Transverse colon (tissue), 4 donors: ENCODE measurements around the gene RINT1.

Experiments
- CTCF ChIP-seq, 5 experiments: fragments of 200-600 bp in 3 of 5; fragments of 450-650 bp in 2 of 5; sonication (generic) in 3 of 5; IDR thresholded peaks; 1 replicate in 2 of 5; 2 replicates in 3 of 5; pipeline ENCODE4 v1.5.1; 2016 to 2017; ENCODE audit warnings: antibody characterized with exemption in 5 of 5, inconsistent platforms in 3 of 5, mild to moderate bottlenecking in 2 of 5, moderate library complexity in 1 of 5
- POLR2AphosphoS5 ChIP-seq, 3 donors: sonication (generic); formaldehyde crosslinking; IDR thresholded peaks; one replicate each; pipeline ENCODE4 v1.6.1; 2016; ENCODE audit warnings: antibody characterized with exemption in 3 of 3

DNA sequence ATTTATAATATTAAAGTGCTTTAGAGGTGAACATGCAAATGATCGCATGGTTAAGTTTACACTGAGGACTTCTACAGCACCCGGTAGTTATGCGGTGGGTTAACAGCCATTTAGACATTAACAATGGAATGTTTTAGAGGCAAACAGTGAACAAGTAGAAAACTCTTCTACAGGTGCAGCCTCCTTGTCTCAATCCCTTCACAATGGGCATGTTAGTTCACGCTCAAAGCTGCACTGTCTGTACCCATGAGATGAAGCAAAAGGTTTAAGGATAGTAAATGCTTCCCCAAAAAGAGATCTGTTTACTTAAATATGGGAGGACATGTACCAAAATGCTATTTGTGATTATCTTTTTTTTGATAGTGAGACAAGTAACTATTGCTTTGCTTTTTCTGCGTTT lies 35.0 kb upstream of the RINT1 start:
- no peak for TF ChIP-seq CTCF (IDR thresholded peaks at IDR 0.05)
- no peak for TF ChIP-seq POLR2AphosphoS5 (IDR thresholded peaks at IDR 0.05)
